ENCODE data around the gene CSNK1G3. TPM values are rescaled to one million over a fixed set of nuclear protein-coding genes. Genes with fewer than 3 reads are reported as not detected.

CSNK1G3 gene
- total RNA-seq, 1 donor from 2014 or later: 42.0 TPM

- H3K27me3 ChIP-seq: no peaks in the 10 kb centered on the region
- no peaks in the 10 kb centered on the region for H3K36me3 ChIP-seq
- no peak overlapping the region for H3K27ac ChIP-seq
- H3K9me3 ChIP-seq: no peaks in the 10 kb centered on the region
- intact Hi-C loops (cut with DNase I): no loop called here
- no peak for TF ChIP-seq CTCF (IDR thresholded peaks at IDR 0.05)
- H3K4me1 ChIP-seq: no peaks in the 10 kb centered on the region
- DNase-seq (no peak), ATAC-seq (peak; percentile 92)
- H3K4me3 ChIP-seq: no peak overlapping the region
These were observed 70.7 kb downstream of the CSNK1G3 start for GRCh38 chr5:123582550-123583285.

GRCh38 chr5:123585871-123586270, 73.9 kb downstream of the CSNK1G3 start:
- ATAC-seq (no peak), DNase-seq (no peak)
- TF ChIP-seq CTCF (IDR thresholded peaks at IDR 0.05): no peak
- H3K36me3 ChIP-seq: no peaks in the 10 kb centered on the region
- no peak overlapping the region for H3K4me3 ChIP-seq
- no peaks in the 10 kb centered on the region for H3K4me1 ChIP-seq
- H3K27ac ChIP-seq: no peak overlapping the region
- intact Hi-C loops (cut with DNase I): no loop called here
- H3K9me3 ChIP-seq: no peaks in the 10 kb centered on the region
- H3K27me3 ChIP-seq: no peaks in the 10 kb centered on the region

- Histone ChIP-seq H3K27me3 (no peaks in the 10 kb centered on the region), H3K27ac (no peak overlapping the region), H3K36me3 (peaks cover 26% of the 10 kb centered on the region), H3K4me1 (no peaks in the 10 kb centered on the region), H3K9me3 (no peaks in the 10 kb centered on the region), H3K4me3 (no peak overlapping the region)
- no peak for DNase-seq
- no peak for ATAC-seq
- intact Hi-C loops (cut with DNase I): no loop called here
- no peak for TF ChIP-seq CTCF (IDR thresholded peaks at IDR 0.05)
These were observed 82.5 kb downstream of the CSNK1G3 start for GRCh38 chr5:123594434-123594833.

GRCh38 chr5:123597018-123597417, 85.0 kb downstream of the CSNK1G3 start:
- Histone ChIP-seq H3K9me3 (no peaks in the 10 kb centered on the region), H3K27ac (no peak overlapping the region), H3K4me3 (no peak overlapping the region), H3K36me3 (peaks cover 20% of the 10 kb centered on the region), H3K27me3 (no peaks in the 10 kb centered on the region), H3K4me1 (no peaks in the 10 kb centered on the region)
- intact Hi-C loops (cut with DNase I): no loop called here
- ATAC-seq (no peak), DNase-seq (no peak)
- no peak for TF ChIP-seq CTCF (IDR thresholded peaks at IDR 0.05)

GRCh38 chr5:123598028-123598689, 86.2 kb downstream of the CSNK1G3 start:
- intact Hi-C loops (cut with DNase I): no loop called here
- no peak for ATAC-seq
- no peak for TF ChIP-seq CTCF (IDR thresholded peaks at IDR 0.05)
- Histone ChIP-seq H3K4me3 (no peak overlapping the region), H3K9me3 (no peaks in the 10 kb centered on the region), H3K4me1 (no peaks in the 10 kb centered on the region), H3K27me3 (no peaks in the 10 kb centered on the region), H3K27ac (no peak overlapping the region), H3K36me3 (peaks cover 18% of the 10 kb centered on the region)
- no peak for DNase-seq

All from upper lobe of right lung (tissue), 1 donor.